Upper lobe of left lung (tissue), 4 donors: Measurements from ENCODE around the gene PBXIP1.

ENCODE experiments used
- CTCF ChIP-seq, 6 experiments: fragments of 450-650 bp in 4 of 6; fragments of 200-600 bp in 2 of 6; sonication (generic) in 2 of 6; IDR thresholded peaks; one replicate each; pipeline ENCODE4 v1.5.1; 2016 to 2019; ENCODE audit warnings: antibody characterized with exemption in 6 of 6
- POLR2A ChIP-seq, 4 donors: fragments of 450-650 bp; IDR thresholded peaks; one replicate each; pipeline ENCODE4 v1.5.1; 2016 to 2017; ENCODE audit warnings: antibody characterized with exemption in 4 of 4, mild to moderate bottlenecking in 2 of 4

- no peak for TF ChIP-seq CTCF (IDR thresholded peaks at IDR 0.05)
- no peak for TF ChIP-seq POLR2A (IDR thresholded peaks at IDR 0.05)
These were observed 3.5 kb upstream of the PBXIP1 start for GRCh38 chr1:154959426-154959780.
